ENCODE data around the gene SRRM2.

- no peak for TF ChIP-seq CTCF (IDR thresholded peaks at IDR 0.05)
- TF ChIP-seq ZFX (IDR thresholded peaks at IDR 0.05; ENCODE audit: borderline replicate concordance): no peak
Observed at GRCh38 chr16:2786061-2786825, 33.8 kb downstream of the SRRM2 start.
